Effector memory CD8-positive, alpha-beta T cell (primary cell): ENCODE results near the gene ASCL1.

ENCODE experiments used
- ATAC-seq: fragments of 150-1000 bp; cut with Tn5 transposase; replicated peaks from 2 replicates; pipeline ENCODE4 v1.10.0; 2021; ENCODE audit warnings: mild to moderate bottlenecking, moderate library complexity
- DNase-seq, 3 experiments: peaks; one replicate each; pipeline ENCODE4 v3.0.0; 2021
- H3K27ac Mint-ChIP-seq, 2 donors: one replicate each; pipeline ENCODE4 v1.8.0; 2022; ENCODE audit warnings: mild to moderate bottlenecking in 2 of 2, mixed read lengths in 2 of 2, moderate library complexity in 2 of 2
- H3K27me3 Mint-ChIP-seq, 2 donors: one replicate each; pipeline ENCODE4 v1.8.0; 2022; ENCODE audit warnings: mixed read lengths in 2 of 2
- H3K36me3 Mint-ChIP-seq: one replicate; pipeline ENCODE4 v1.8.0; 2022; ENCODE audit warnings: mild to moderate bottlenecking, moderate library complexity, mixed read lengths; ENCODE audit not compliant: insufficient read depth
- H3K4me1 Mint-ChIP-seq, 2 donors: one replicate each; pipeline ENCODE4 v1.8.0; 2022; ENCODE audit warnings: low read depth in 2 of 2, mixed read lengths in 2 of 2
- H3K4me3 Mint-ChIP-seq, 2 donors: one replicate each; pipeline ENCODE4 v1.8.0; 2022; ENCODE audit warnings: mild to moderate bottlenecking in 2 of 2, mixed read lengths in 2 of 2, moderate library complexity in 2 of 2
- H3K9me3 Mint-ChIP-seq, 2 donors: one replicate each; pipeline ENCODE4 v1.8.0; 2022; ENCODE audit warnings: mixed read lengths in 2 of 2

Gene ASCL1

DNA sequence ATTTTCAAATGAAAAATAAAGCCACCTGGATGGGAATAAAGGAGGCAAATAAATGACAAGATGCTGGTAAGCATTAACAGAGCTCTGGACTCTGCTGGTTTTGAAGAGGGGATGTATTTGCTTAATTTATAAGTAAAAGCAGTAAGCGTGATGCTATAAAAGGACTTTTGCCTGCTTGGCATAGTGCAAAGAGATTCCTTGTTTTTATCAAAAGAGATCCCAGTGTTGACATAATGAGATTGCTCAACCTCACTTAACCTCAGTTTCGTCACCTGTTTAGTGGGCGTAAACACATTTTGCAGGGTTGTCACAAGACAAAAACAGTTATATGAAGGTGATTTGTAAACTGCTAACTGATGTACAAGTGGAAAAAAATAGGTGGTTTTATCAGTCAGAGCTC lies 13.8 kb downstream of the ASCL1 start:
- Mint-ChIP-seq H3K27me3 (peaks cover 56 to 61% of the 10 kb centered on the region in 2 donors), H3K4me1 (no peaks in the 10 kb centered on the region), H3K27ac (no peak overlapping the region), H3K9me3 (no peaks in the 10 kb centered on the region), H3K4me3 (no peak overlapping the region), H3K36me3 (no peaks in the 10 kb centered on the region)
- ATAC-seq (no peak), DNase-seq (no peak)

DNA sequence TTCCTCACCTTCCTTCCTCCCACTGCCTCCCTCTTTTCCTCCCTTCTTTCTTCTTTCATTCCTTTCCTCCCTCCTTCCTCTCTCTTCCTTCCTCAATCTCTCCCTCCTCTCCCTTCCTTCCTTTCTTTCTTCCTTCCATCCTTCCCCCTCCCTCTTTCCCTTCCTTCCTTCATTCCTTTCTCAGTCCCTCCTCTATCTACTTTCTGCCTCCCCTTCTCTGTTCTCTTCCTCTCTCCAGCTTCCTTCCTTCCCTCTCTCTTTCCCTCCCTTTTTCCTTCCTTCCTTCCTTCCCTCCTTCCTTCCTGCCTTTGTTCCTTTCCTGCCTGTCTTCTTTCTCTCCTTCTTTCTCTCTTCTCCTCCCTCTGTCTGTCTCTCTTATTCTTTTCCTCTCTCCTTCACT lies 16.1 kb downstream of the ASCL1 start:
- H3K27ac Mint-ChIP-seq = no peak overlapping the region
- H3K4me3 Mint-ChIP-seq = no peak overlapping the region
- H3K27me3 Mint-ChIP-seq = peaks cover 37 to 43% of the 10 kb centered on the region in 2 donors
- ATAC-seq = no peak
- DNase-seq = no peak
- no peaks in the 10 kb centered on the region for H3K9me3 Mint-ChIP-seq
- H3K4me1 Mint-ChIP-seq = no peaks in the 10 kb centered on the region
- no peaks in the 10 kb centered on the region for H3K36me3 Mint-ChIP-seq

DNA sequence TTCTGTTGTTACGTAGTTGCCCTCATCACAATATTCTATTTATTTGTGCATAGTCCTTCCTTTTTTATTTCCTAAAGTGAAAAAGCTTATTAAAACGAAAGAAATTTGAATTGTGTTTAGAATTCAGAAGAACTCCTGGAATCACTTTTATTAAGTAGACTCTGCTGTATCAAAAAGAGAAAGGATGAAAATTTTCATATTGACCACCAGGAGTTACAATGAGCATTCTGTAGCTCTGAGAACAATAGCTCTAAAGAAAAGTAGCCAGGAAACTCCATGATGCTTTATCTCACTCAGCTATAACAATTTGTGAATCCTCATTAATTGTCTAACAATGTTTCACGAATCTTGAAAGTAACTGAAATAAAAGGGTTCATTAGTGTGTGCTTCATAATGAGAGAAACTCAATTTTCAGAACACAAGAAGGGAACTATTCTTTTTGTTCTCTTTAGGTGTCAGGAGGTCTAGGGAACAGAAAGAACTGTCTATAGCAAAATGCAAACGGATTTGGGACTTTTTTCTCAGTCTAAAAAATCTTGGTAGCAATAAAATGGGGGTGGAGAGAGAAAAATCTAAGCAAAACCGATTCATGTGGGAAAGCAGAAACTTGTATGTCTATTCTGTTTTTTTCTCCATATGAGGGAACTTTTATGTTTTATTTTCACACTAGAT lies 19.3 kb downstream of the ASCL1 start:
- H3K27ac Mint-ChIP-seq = no peak overlapping the region
- no peaks in the 10 kb centered on the region for H3K9me3 Mint-ChIP-seq
- ATAC-seq (no peak), DNase-seq (no peak)
- peaks cover 18 to 19% of the 10 kb centered on the region in 2 donors for H3K27me3 Mint-ChIP-seq
- no peaks in the 10 kb centered on the region for H3K4me1 Mint-ChIP-seq
- H3K4me3 Mint-ChIP-seq = no peak overlapping the region
- no peaks in the 10 kb centered on the region for H3K36me3 Mint-ChIP-seq

DNA sequence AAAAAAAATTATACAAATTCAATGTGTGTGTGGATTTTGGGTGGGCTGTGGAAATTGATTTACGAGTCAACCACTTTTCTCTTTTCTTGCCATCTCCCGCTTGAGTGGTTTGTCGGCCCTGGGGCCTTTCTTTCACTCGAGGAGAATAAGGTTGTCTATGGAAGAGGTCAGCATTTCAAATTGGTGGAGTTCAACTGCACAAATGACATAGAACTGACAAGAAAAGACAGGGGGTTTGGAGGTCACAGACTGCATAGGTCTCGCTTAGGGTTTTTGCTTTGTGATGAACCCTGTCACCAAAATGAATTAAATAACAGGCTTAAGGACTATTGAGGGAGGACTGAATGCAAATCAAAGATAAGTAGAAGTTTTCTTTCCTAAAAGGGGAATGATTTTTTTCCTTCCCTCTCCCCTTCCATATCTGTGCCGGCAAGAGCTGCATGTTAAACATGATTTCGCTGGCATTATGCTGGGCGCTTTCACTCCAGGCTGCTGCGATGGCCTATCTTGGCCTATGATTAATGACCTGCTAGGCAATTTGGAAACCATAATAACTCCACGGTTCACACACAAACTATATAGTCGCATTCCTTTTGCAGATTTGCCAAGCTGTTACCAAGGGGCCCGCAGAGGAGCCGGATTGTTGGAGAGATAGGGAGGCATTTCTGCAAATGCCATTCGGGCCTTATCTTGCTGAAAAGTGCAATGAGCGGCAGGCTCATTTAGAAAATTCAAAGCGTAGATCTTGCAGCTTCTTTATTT lies 20.7 kb downstream of the ASCL1 start:
- Mint-ChIP-seq H3K27me3 (peaks cover 19% of the 10 kb centered on the region in 2 donors), H3K4me3 (no peak overlapping the region), H3K9me3 (no peaks in the 10 kb centered on the region), H3K36me3 (no peaks in the 10 kb centered on the region), H3K4me1 (no peaks in the 10 kb centered on the region), H3K27ac (no peak overlapping the region)
- DNase-seq = no peak
- no peak for ATAC-seq

DNA sequence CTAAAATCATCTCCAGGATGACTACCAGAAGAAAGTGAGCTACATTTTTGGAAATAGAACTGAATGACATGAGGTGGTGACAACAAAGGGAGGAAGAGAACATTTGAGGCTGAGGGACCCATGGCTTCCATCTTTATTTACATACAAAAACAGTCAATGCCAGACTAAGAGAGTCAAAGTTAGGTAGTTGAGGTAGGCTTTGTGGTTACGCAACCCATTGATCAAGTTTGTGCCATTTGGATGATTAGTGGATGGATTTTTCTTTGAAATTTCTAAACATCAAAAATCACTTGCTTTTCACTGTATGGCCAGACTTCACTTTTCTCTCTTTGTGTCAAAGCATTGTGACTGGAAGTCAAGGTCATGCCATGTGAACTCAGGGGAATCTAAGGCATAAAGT lies 22.9 kb downstream of the ASCL1 start:
- DNase-seq (no peak), ATAC-seq (no peak)
- H3K27ac Mint-ChIP-seq = no peak overlapping the region
- no peak overlapping the region for H3K4me3 Mint-ChIP-seq
- H3K4me1 Mint-ChIP-seq = no peaks in the 10 kb centered on the region
- H3K9me3 Mint-ChIP-seq = no peaks in the 10 kb centered on the region
- no peaks in the 10 kb centered on the region for H3K36me3 Mint-ChIP-seq
- peaks cover 20 to 23% of the 10 kb centered on the region in 2 donors for H3K27me3 Mint-ChIP-seq

DNA sequence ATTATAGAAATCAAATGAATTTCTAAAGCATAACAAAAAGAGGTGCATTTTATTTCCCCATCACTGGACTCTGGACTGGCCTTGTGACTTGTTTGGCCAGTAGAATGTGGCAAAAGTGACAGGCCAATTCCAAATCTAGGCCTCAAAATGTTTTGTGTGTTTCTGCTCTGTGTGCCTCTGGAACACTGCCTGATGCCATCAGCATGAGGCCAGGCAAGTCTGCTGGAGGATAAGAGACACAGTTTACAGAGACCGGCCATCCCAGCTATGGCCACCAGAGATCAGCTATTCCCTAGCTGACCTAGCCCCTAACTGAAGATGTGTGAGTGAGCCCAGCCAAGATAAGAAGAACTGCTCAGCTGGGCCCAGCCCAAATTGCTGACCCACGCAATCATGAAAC lies 32.9 kb downstream of the ASCL1 start:
- H3K27ac Mint-ChIP-seq = no peak overlapping the region
- DNase-seq (no peak), ATAC-seq (no peak)
- peaks cover 3 to 4% of the 10 kb centered on the region in 2 donors for H3K4me1 Mint-ChIP-seq
- no peaks in the 10 kb centered on the region for H3K36me3 Mint-ChIP-seq
- peaks cover 0 to 4% of the 10 kb centered on the region in 2 donors for H3K9me3 Mint-ChIP-seq
- H3K4me3 Mint-ChIP-seq = no peak overlapping the region
- H3K27me3 Mint-ChIP-seq = peaks cover 0 to 5% of the 10 kb centered on the region in 2 donors

DNA sequence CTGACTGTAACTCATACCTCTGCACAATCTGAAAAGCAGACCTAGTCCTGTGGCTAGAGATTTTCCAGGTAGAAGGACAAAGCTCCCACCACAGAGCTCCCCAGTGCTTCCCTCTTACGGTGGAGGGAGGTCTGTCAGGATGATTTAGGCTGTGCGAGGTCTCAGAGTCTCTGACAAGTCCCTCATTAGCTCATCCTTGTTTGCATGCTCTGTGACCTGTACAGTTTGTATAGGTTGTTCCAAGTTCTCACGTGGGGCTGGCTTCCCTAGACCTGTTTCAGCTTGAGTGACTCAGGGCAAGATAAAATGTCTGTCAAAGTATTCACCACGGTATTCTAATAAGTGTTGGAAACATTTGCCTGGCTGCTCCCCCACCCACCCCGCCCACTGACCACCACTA lies 34.8 kb downstream of the ASCL1 start:
- H3K36me3 Mint-ChIP-seq = no peaks in the 10 kb centered on the region
- H3K4me1 Mint-ChIP-seq = peaks cover 3 to 4% of the 10 kb centered on the region in 2 donors
- H3K4me3 Mint-ChIP-seq = no peak overlapping the region
- ATAC-seq (no peak), DNase-seq (no peak)
- H3K27ac Mint-ChIP-seq = no peak overlapping the region
- peaks cover 0 to 4% of the 10 kb centered on the region in 2 donors for H3K9me3 Mint-ChIP-seq
- H3K27me3 Mint-ChIP-seq = peaks cover 0 to 5% of the 10 kb centered on the region in 2 donors

DNA sequence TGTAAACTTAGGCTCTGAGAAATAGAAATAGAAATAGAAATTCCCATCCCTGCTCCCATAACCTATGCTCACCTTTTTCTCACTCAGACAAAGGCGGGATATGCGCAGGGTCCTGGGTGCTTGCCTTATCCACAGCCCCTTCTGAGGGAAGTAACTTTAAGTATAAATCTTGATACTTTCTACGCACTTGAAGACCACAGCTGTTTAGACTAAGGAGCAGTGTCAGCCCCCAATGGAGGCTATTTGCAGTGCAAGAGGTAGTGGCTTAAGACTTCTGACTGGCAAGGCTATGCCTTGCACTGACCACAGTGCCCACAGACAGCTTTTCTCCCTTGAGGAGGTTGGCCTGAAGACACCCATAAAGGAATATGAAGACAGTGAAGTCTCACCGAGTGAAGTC lies 35.2 kb downstream of the ASCL1 start:
- no peak for ATAC-seq
- H3K4me1 Mint-ChIP-seq = peaks cover 3 to 4% of the 10 kb centered on the region in 2 donors
- H3K27me3 Mint-ChIP-seq = peaks cover 0 to 5% of the 10 kb centered on the region in 2 donors
- H3K4me3 Mint-ChIP-seq = no peak overlapping the region
- no peak for DNase-seq
- peaks cover 0 to 4% of the 10 kb centered on the region in 2 donors for H3K9me3 Mint-ChIP-seq
- no peak overlapping the region for H3K27ac Mint-ChIP-seq
- no peaks in the 10 kb centered on the region for H3K36me3 Mint-ChIP-seq

DNA sequence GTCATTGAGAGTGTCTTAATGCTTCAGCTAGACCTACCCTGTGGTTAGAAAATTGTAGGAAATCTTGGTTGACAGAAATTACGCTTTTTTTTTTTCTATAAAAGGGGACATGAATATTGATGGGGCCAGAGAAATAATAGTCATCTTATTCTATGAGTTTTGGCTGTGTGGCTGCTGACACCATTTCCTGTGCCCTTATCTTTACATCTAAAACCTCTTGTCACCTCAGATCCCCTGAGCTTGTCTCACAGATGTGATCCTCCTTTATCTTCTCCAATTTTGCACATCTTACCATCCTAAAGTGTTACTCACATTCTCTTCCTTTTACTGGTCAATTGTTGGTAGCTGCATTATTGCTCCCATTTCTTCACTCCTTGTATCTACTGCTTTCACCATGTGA lies 36.1 kb downstream of the ASCL1 start:
- Mint-ChIP-seq H3K4me3 (no peak overlapping the region), H3K27me3 (peaks cover 1 to 5% of the 10 kb centered on the region in 2 donors), H3K36me3 (no peaks in the 10 kb centered on the region), H3K27ac (no peak overlapping the region), H3K4me1 (peaks cover 3 to 4% of the 10 kb centered on the region in 2 donors), H3K9me3 (peaks cover 2 to 4% of the 10 kb centered on the region in 2 donors)
- DNase-seq (no peak), ATAC-seq (no peak)

DNA sequence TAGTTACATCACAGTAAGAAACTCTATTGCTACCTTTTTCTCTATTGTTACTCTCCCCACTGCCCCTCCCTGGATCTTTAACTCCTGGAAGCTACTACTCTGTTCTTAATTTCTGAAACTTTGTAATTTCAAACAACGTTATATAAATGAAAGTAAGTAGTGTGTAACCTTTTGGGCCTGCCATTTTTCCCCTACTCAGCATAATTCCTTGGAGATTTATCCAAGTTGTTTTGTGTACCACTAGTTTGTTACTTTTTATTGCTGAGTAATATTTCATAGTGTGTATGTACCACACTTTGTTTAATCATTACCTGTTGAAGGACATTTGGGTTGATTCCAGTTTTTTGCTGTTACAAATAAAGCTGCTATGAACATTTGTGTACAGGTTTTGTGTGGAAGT lies 37.9 kb downstream of the ASCL1 start:
- Mint-ChIP-seq H3K4me1 (peaks cover 3 to 4% of the 10 kb centered on the region in 2 donors), H3K4me3 (no peak overlapping the region), H3K9me3 (peaks cover 2 to 12% of the 10 kb centered on the region in 2 donors), H3K36me3 (no peaks in the 10 kb centered on the region), H3K27me3 (peaks cover 5 to 7% of the 10 kb centered on the region in 2 donors), H3K27ac (no peak overlapping the region)
- DNase-seq = no peak
- ATAC-seq = no peak
